Endothelial cell of umbilical vein (primary cell): ENCODE measurements around the gene PNRC1. TPM values are rescaled to one million over a fixed set of nuclear protein-coding genes. Genes with fewer than 3 reads are reported as not detected.

Experiments
- BruUV-seq: library from RNA; stranded (reverse); fragments of 400-500 nt; replicated peaks from 2 replicates; lab custom pipeline; 2021; lab: Mats Ljungman, UMichigan
- CTCF ChIA-PET: fragments of 300-600, 350-600 bp; sonication (Branson Sonifier 250); formaldehyde crosslinking; loops from one replicate; lab custom pipeline; 2021; ENCODE audit warnings: antibody characterized with exemption, inconsistent platforms; lab: Charles Lee
- POLR2A ChIA-PET: fragments of 300-600, 350-600 bp; sonication (Branson Sonifier 250); formaldehyde crosslinking; loops from one replicate; lab custom pipeline; 2021; ENCODE audit warnings: antibody characterized with exemption, inconsistent platforms; lab: Charles Lee
- DNase-seq: peaks from one replicate; pipeline ENCODE4 v3.0.0-alpha.2; 2011; ENCODE audit warnings: low read depth, low spot score
- FAIRE-seq: peaks from 2 replicates; lab custom pipeline; 2011; peaks lifted over from hg19 to GRCh38; lab: Jason Lieb, UNC
- H2AFZ ChIP-seq: 2 replicates; pipeline ENCODE4 v1.6.0; 2012; ENCODE audit warnings: low read depth, low read length, control low read depth, inconsistent platforms
- H3K27ac ChIP-seq: 2 replicates; pipeline ENCODE4 v1.5.1; 2011; ENCODE audit warnings: low read depth, mild to moderate bottlenecking, control low read depth, low read length, moderate library complexity; ENCODE audit not compliant: insufficient read depth
- H3K27me3 ChIP-seq, 2 experiments: 2 replicates each; pipeline versions ENCODE4 v1.6.0 to v1.6.1; 2011; ENCODE audit warnings: low read length in 2 of 2, mixed read lengths in 1 of 2; ENCODE audit not compliant: control insufficient read depth in 2 of 2, insufficient read depth in 2 of 2
- H3K36me3 ChIP-seq, 2 experiments: 2 replicates in 1 of 2; 3 replicates in 1 of 2; pipeline ENCODE4 v1.5.1; 2011; ENCODE audit warnings: low read length in 2 of 2, mild to moderate bottlenecking in 1 of 2, moderate library complexity in 1 of 2; ENCODE audit not compliant: control insufficient read depth in 2 of 2, insufficient read depth in 2 of 2; ENCODE audit errors: extremely low read depth in 1 of 2
- H3K4me1 ChIP-seq: 3 replicates; pipeline ENCODE4 v1.5.1; 2011; ENCODE audit warnings: mild to moderate bottlenecking, low read length; ENCODE audit not compliant: control insufficient read depth, insufficient read depth; ENCODE audit errors: extremely low read depth
- H3K4me2 ChIP-seq: 2 replicates; pipeline ENCODE4 v1.6.1; 2011; ENCODE audit warnings: low read length, control low read depth, mixed read lengths; ENCODE audit not compliant: insufficient read depth
- H3K4me3 ChIP-seq, 3 experiments: fragments of 200-600 bp in 1 of 3; sonication (generic), shearing (Covaris generic) in 1 of 3; replicated peaks in 1 of 3; 2 replicates each; pipeline ENCODE4 v1.5.1; 2011 to 2016; ENCODE audit warnings: control low read depth in 3 of 3, low read length in 3 of 3, mild to moderate bottlenecking in 2 of 3, inconsistent platforms in 1 of 3, low read depth in 1 of 3, moderate library complexity in 1 of 3; ENCODE audit not compliant: insufficient read depth in 1 of 3
- H3K79me2 ChIP-seq: 2 replicates; pipeline ENCODE4 v1.6.0; 2012; ENCODE audit warnings: low read length, inconsistent platforms; ENCODE audit not compliant: control insufficient read depth, insufficient read depth
- H3K9ac ChIP-seq: replicated peaks from 2 replicates; pipeline ENCODE3; 2011; ENCODE audit warnings: low read length, control low read depth; ENCODE audit not compliant: insufficient read depth; ENCODE audit errors: extremely low read depth
- H3K9me1 ChIP-seq: replicated peaks from 3 replicates; pipeline ENCODE4 v1.6.0; 2011; ENCODE audit warnings: mild to moderate bottlenecking, low read length; ENCODE audit not compliant: control insufficient read depth, insufficient read depth; ENCODE audit errors: extremely low read depth
- H3K9me3 ChIP-seq: replicated peaks from 2 replicates; pipeline ENCODE4 v1.5.1; 2012; ENCODE audit warnings: low read length, inconsistent platforms; ENCODE audit not compliant: control insufficient read depth, insufficient read depth
- H4K20me1 ChIP-seq: replicated peaks from 2 replicates; pipeline ENCODE3; 2011; ENCODE audit warnings: mild to moderate bottlenecking, low read length; ENCODE audit not compliant: control insufficient read depth, insufficient read depth; ENCODE audit errors: extremely low read depth
- CTCF ChIP-seq, 2 donors: IDR thresholded peaks; 1 replicate in 1 of 2; 2 replicates in 1 of 2; pipeline ENCODE4 v1.5.1; 2011; ENCODE audit warnings: low read length in 2 of 2, mild to moderate bottlenecking in 2 of 2, moderate library complexity in 2 of 2, control low read depth in 1 of 2, inconsistent platforms in 1 of 2, low read depth in 1 of 2; ENCODE audit not compliant: insufficient read depth in 1 of 2; ENCODE audit errors: extremely low read depth in 1 of 2
- EZH2 ChIP-seq: IDR thresholded peaks from 2 replicates; pipeline ENCODE4 v1.6.1; 2012; ENCODE audit warnings: borderline replicate concordance, low read depth, mild to moderate bottlenecking, moderate library complexity, low read length, inconsistent platforms; ENCODE audit not compliant: severe bottlenecking
- GATA2 ChIP-seq: IDR thresholded peaks from 2 replicates; pipeline ENCODE4 v1.7.0; 2011; ENCODE audit warnings: low read depth, mild to moderate bottlenecking, moderate library complexity, mixed read lengths, low read length; ENCODE audit not compliant: insufficient read length, insufficient read depth
- MYC ChIP-seq: IDR thresholded peaks from one replicate; pipeline ENCODE4 v1.6.1; 2011; ENCODE audit warnings: mild to moderate bottlenecking, low read depth, low read length
- dilution Hi-C: fragments of 300-500 bp; cut with MboI; formaldehyde crosslinking; loops from one replicate; pipeline ENCODE4 v1.15.0; 2019; ENCODE audit warnings: low sequenced_read_pairs; ENCODE audit not compliant: extremely low pct_ligation_motif_present
- intact Hi-C: fragments of 100-400 bp; cut with micrococcal nuclease; formaldehyde crosslinking; loops from one replicate; pipeline ENCODE4 v1.10.0; 2022
- polyA plus RNA-seq, 4 experiments: library from polyadenylated mRNA; depleted of rRNA in 3 of 4; stranded (reverse) in 3 of 4; unstranded in 1 of 4; fragments of >200 nt; gene quantifications; 2 replicates each; pipeline versions ENCODE4 v1.2.1 to v1.2.3, GENCODE V29; 2011 to 2012; ENCODE audit warnings: missing spikeins in 1 of 4
- total RNA-seq: library from RNA; stranded (reverse); gene quantifications from 2 replicates; pipeline ENCODE4 v1.2.3, GENCODE V29; 2021

The PNRC1 gene
- total and polyA plus RNA-seq, 2 donors (not counting 3 experiments of a cell fraction or from before 2014, with no cell fraction given) = 9.6 to 87.9 TPM

- Histone ChIP-seq H3K27ac (no peak overlapping the region), H4K20me1 (no peaks in the 10 kb centered on the region), H3K9me1 (no peaks in the 10 kb centered on the region), H2AFZ (no peak overlapping the region), H3K4me2 (no peak overlapping the region), H3K36me3 (no peaks in the 10 kb centered on the region), H3K79me2 (no peaks in the 10 kb centered on the region), H3K9ac (no peak overlapping the region), H3K4me3 (no peak overlapping the region), H3K4me1 (no peaks in the 10 kb centered on the region), H3K9me3 (no peaks in the 10 kb centered on the region), H3K27me3 (no peaks in the 10 kb centered on the region)
- no peak for DNase-seq
- ChIA-PET POLR2A (no interaction called here), CTCF (no interaction called here)
- TF ChIP-seq GATA2 (no peak), MYC (no peak)
- dilution Hi-C loops (no loop called here), intact Hi-C loops (no loop called here)
- no peak for FAIRE-seq
- BruUV-seq = no TSS peak
Observed at GRCh38 chr6:89047473-89047872, 33.1 kb upstream of the PNRC1 start.

GRCh38 chr6:89048288-89048923 is 32.1 kb upstream of the PNRC1 start:
- Histone ChIP-seq H3K4me1 (no peaks in the 10 kb centered on the region), H3K27ac (no peak overlapping the region), H3K27me3 (no peaks in the 10 kb centered on the region), H4K20me1 (no peaks in the 10 kb centered on the region), H2AFZ (no peak overlapping the region), H3K4me3 (no peak overlapping the region), H3K9me1 (no peaks in the 10 kb centered on the region), H3K4me2 (no peak overlapping the region), H3K9ac (no peak overlapping the region), H3K9me3 (no peaks in the 10 kb centered on the region), H3K79me2 (no peaks in the 10 kb centered on the region), H3K36me3 (no peaks in the 10 kb centered on the region)
- ChIA-PET CTCF (no interaction called here), POLR2A (no interaction called here)
- DNase-seq (no peak), FAIRE-seq (no peak)
- TF ChIP-seq EZH2 (no peak), CTCF (IDR thresholded peaks at IDR 0.05; ENCODE audit: extremely low read depth in 1 of 2, insufficient read depth in 1 of 2, low read depth in 1 of 2, low read length in 2 of 2) (no peak), GATA2 (no peak)
- intact Hi-C loops (no loop called here), dilution Hi-C loops (no loop called here)
- BruUV-seq = no TSS peak
